GM23248 (cell line): ENCODE data around the gene ABR. TPM values are rescaled to one million over a fixed set of nuclear protein-coding genes. Genes with fewer than 3 reads are reported as not detected.
"Not testable (repeated sequence)": the region's sequence is repeated elsewhere in the genome, so short reads cannot be mapped to it uniquely, and the experiment has no call there.

Source experiments
- DNase-seq: peaks from one replicate; pipeline ENCODE4 v3.0.0-alpha.2; 2015
- H2AFZ ChIP-seq: fragments of 200-600 bp; sonication (generic); 2 replicates; pipeline ENCODE4 v1.6.1; 2016; ENCODE audit warnings: antibody characterized with exemption
- H3F3A ChIP-seq: fragments of 200-600 bp; sonication (generic); 2 replicates; pipeline ENCODE4 v1.6.1; 2016; ENCODE audit warnings: mild to moderate bottlenecking, antibody characterized with exemption, mixed run types; ENCODE audit not compliant: insufficient read depth
- H3K27ac ChIP-seq: fragments of 200-600 bp; sonication (generic); 2 replicates; pipeline ENCODE4 v1.5.1; 2016; ENCODE audit warnings: mild to moderate bottlenecking
- H3K27me3 ChIP-seq: fragments of 200-600 bp; sonication (generic); replicated peaks from 2 replicates; pipeline ENCODE4 v1.6.1; 2016; ENCODE audit warnings: mild to moderate bottlenecking; ENCODE audit not compliant: insufficient read depth
- H3K36me3 ChIP-seq: fragments of 200-600 bp; sonication (generic); 2 replicates; pipeline ENCODE4 v1.6.1; 2016; ENCODE audit warnings: low read depth, mild to moderate bottlenecking
- H3K4me1 ChIP-seq: fragments of 200-600 bp; sonication (generic); 2 replicates; pipeline ENCODE4 v1.6.1; 2016; ENCODE audit warnings: mild to moderate bottlenecking; ENCODE audit not compliant: insufficient read depth
- H3K4me2 ChIP-seq: fragments of 200-600 bp; sonication (generic); one replicate; pipeline ENCODE4 v1.6.1; 2016; ENCODE audit warnings: mild to moderate bottlenecking; ENCODE audit not compliant: unreplicated experiment
- H3K4me3 ChIP-seq: fragments of 200-600 bp; sonication (generic); 2 replicates; pipeline ENCODE4 v1.5.1; 2016; ENCODE audit warnings: mild to moderate bottlenecking
- H3K79me2 ChIP-seq: fragments of 200-600 bp; sonication (generic); 2 replicates; pipeline ENCODE4 v1.6.1; 2016; ENCODE audit warnings: mild to moderate bottlenecking; ENCODE audit not compliant: insufficient read depth
- H3K9ac ChIP-seq: fragments of 200-600 bp; sonication (generic); 2 replicates; pipeline ENCODE4 v1.6.1; 2016; ENCODE audit warnings: mild to moderate bottlenecking
- H3K9me2 ChIP-seq: fragments of 200-600 bp; sonication (generic); 2 replicates; pipeline ENCODE4 v1.6.1; 2016; ENCODE audit warnings: mixed run types, mild to moderate bottlenecking, moderate library complexity; ENCODE audit not compliant: insufficient read depth
- H3K9me3 ChIP-seq: fragments of 200-600 bp; sonication (generic); one replicate; pipeline ENCODE4 v1.6.1; 2017; ENCODE audit warnings: low read depth
- H4K20me1 ChIP-seq: fragments of 200-600 bp; sonication (generic); 2 replicates; pipeline ENCODE4 v1.6.0; 2016; ENCODE audit not compliant: insufficient read depth
- EZH2 ChIP-seq: fragments of 200-600 bp; sonication (generic); IDR thresholded peaks from 2 replicates; pipeline ENCODE4 v1.6.1; 2018; ENCODE audit warnings: antibody characterized with exemption, mild to moderate bottlenecking; ENCODE audit not compliant: insufficient read depth, poor library complexity, severe bottlenecking
- EZH2phosphoT487 ChIP-seq: fragments of 200-600 bp; sonication (generic); IDR thresholded peaks from 2 replicates; pipeline ENCODE4 v1.6.1; 2018; ENCODE audit warnings: antibody characterized with exemption, moderate library complexity, mild to moderate bottlenecking, low read depth; ENCODE audit not compliant: insufficient read depth
- WGBS, 2 experiments: methylation state at CpG; one replicate each; pipeline ENCODE4 v1.1.6; 2015 to 2017; ENCODE audit warnings: low lambda C conversion rate in 2 of 2, low coverage in 1 of 2; ENCODE audit errors: missing lambda C conversion rate in 2 of 2; 5-methylcytosine and 5-hydroxymethylcytosine counted together
- in situ Hi-C: fragments of 300-500 bp; cut with MboI; formaldehyde crosslinking; loops from 2 replicates; pipeline ENCODE4 v1.15.0; 2020
- polyA plus RNA-seq: library from polyadenylated mRNA; unstranded; fragments of >200 nt; fragmentation: Nextera tagmentation; extraction: Ambion mirVana; gene quantifications from 2 replicates; pipeline ENCODE4 v1.2.1, GENCODE V29; 2016
- total RNA-seq: library from RNA; depleted of rRNA; stranded (reverse); fragments of >200 nt; shearing (Covaris generic); gene quantifications from 2 replicates; pipeline ENCODE4 v1.2.3, GENCODE V29; 2014

The ABR gene
- total and polyA plus RNA-seq, 2 experiments from 2014 or later: 24.4 to 38.2 TPM

- no peaks in the 10 kb centered on the region for H3K9me3 ChIP-seq
- H2AFZ ChIP-seq: peak overlapping the region; percentile 89
- H3K9ac ChIP-seq: peak overlapping the region; percentile 71
- no peaks in the 10 kb centered on the region for H4K20me1 ChIP-seq
- 11 to 20% methylated on average over 32 to 80 of the region's 91 CpGs for WGBS, 2 experiments
- DNase-seq: peak; percentile 92
- peak overlapping the region; percentile 69 for H3K4me3 ChIP-seq
- H3K4me2 ChIP-seq: peak overlapping the region; percentile 67
- H3K36me3 ChIP-seq: no peaks in the 10 kb centered on the region
- peaks cover 11% of the 10 kb centered on the region; the same call in 1 of the 2 replicates for H3F3A ChIP-seq
- in situ Hi-C loops: no loop called here
- no peaks in the 10 kb centered on the region for H3K9me2 ChIP-seq
- no peak overlapping the region for H3K27ac ChIP-seq
- H3K27me3 ChIP-seq: no peaks in the 10 kb centered on the region; the same call in 1 of the 2 replicates
- H3K4me1 ChIP-seq: no peaks in the 10 kb centered on the region
- TF ChIP-seq EZH2 (no peak), EZH2phosphoT487 (no peak)
- H3K79me2 ChIP-seq: no peaks in the 10 kb centered on the region
Measured at GRCh38 chr17:1203111-1203966, 23.6 kb upstream of the ABR start.

GRCh38 chr17:1202291-1202690 is 22.5 kb upstream of the ABR start:
- peaks cover 7% of the 10 kb centered on the region for H3K4me1 ChIP-seq
- H3K9ac ChIP-seq: no peak overlapping the region
- peaks cover 11% of the 10 kb centered on the region; the same call in 1 of the 2 replicates for H3F3A ChIP-seq
- H3K27ac ChIP-seq: no peak overlapping the region
- no peak overlapping the region for H2AFZ ChIP-seq
- no peak for TF ChIP-seq EZH2
- no peak for TF ChIP-seq EZH2phosphoT487
- in situ Hi-C loops: no loop called here
- no peaks in the 10 kb centered on the region for H3K79me2 ChIP-seq
- H4K20me1 ChIP-seq: no peaks in the 10 kb centered on the region
- DNase-seq: no peak
- H3K27me3 ChIP-seq: no peaks in the 10 kb centered on the region
- H3K4me2 ChIP-seq: no peak overlapping the region
- WGBS, 2 experiments: 95 to 97% methylated on average over 5 of the region's 5 CpGs
- no peaks in the 10 kb centered on the region for H3K9me3 ChIP-seq
- H3K4me3 ChIP-seq: no peak overlapping the region
- H3K9me2 ChIP-seq: no peaks in the 10 kb centered on the region
- no peaks in the 10 kb centered on the region for H3K36me3 ChIP-seq

- TF ChIP-seq EZH2phosphoT487: no peak
- H3K9ac ChIP-seq: no peak overlapping the region
- H3K9me2 ChIP-seq: no peaks in the 10 kb centered on the region
- H3K4me2 ChIP-seq: no peak overlapping the region
- H3K4me3 ChIP-seq: no peak overlapping the region
- H3K9me3 ChIP-seq: no peaks in the 10 kb centered on the region
- H3K27ac ChIP-seq: no peak overlapping the region
- WGBS, 2 experiments: 90 to 94% methylated on average over 25 of the region's 25 CpGs
- in situ Hi-C loops: no loop called here
- DNase-seq: no peak
- peaks cover 11% of the 10 kb centered on the region; the same call in 1 of the 2 replicates for H3F3A ChIP-seq
- no peaks in the 10 kb centered on the region for H4K20me1 ChIP-seq
- H2AFZ ChIP-seq: no peak overlapping the region
- no peaks in the 10 kb centered on the region for H3K36me3 ChIP-seq
- no peaks in the 10 kb centered on the region for H3K79me2 ChIP-seq
- H3K4me1 ChIP-seq: peaks cover 9% of the 10 kb centered on the region
- H3K27me3 ChIP-seq: no peaks in the 10 kb centered on the region
Measured at GRCh38 chr17:1201132-1201702, 21.4 kb upstream of the ABR start.

- H3K4me2 ChIP-seq, in situ Hi-C loops, H3K9ac ChIP-seq, H3F3A ChIP-seq, H3K79me2 ChIP-seq, H3K9me3 ChIP-seq, H3K4me1 ChIP-seq, H3K9me2 ChIP-seq, H3K36me3 ChIP-seq, DNase-seq, H2AFZ ChIP-seq, H3K27me3 ChIP-seq, H3K27ac ChIP-seq, H3K4me3 ChIP-seq, H4K20me1 ChIP-seq: not testable (repeated sequence)
- 75 to 82% methylated on average over 10 of the region's 10 CpGs for WGBS, 2 experiments
Measured at GRCh38 chr17:1199271-1199743, 19.5 kb upstream of the ABR start.
